Smooth muscle cell (in vitro differentiated cells): ENCODE measurements around the gene EXTL1. TPM values are rescaled to one million over a fixed set of nuclear protein-coding genes. Genes with fewer than 3 reads are reported as not detected.

Experiments used
- DNase-seq: peaks from one replicate; lab custom pipeline; 2025; ENCODE audit not compliant: unreplicated experiment; lab: John Stamatoyannopoulos, UW
- H2AFZ ChIP-seq: fragments of 200-600 bp; sonication (generic); 2 replicates; pipeline ENCODE4 v1.6.0; 2016; ENCODE audit warnings: antibody characterized with exemption, low read depth, mild to moderate bottlenecking
- H3F3A ChIP-seq: fragments of 200-600 bp; sonication (generic); 2 replicates; pipeline ENCODE4 v1.6.0; 2017; ENCODE audit warnings: antibody characterized with exemption, low read depth
- H3K27ac ChIP-seq: fragments of 200-600 bp; sonication (generic); 2 replicates; pipeline ENCODE4 v1.5.1; 2016; ENCODE audit warnings: low read depth, mild to moderate bottlenecking
- H3K27me3 ChIP-seq: fragments of 200-600 bp; sonication (generic); 2 replicates; pipeline ENCODE4 v1.6.1; 2016; ENCODE audit warnings: low read depth, mild to moderate bottlenecking
- H3K36me3 ChIP-seq: fragments of 200-600 bp; sonication (generic); 2 replicates; pipeline ENCODE4 v1.5.1; 2016; ENCODE audit warnings: low read depth
- H3K4me1 ChIP-seq: fragments of 200-600 bp; sonication (generic); 2 replicates; pipeline ENCODE4 v1.5.1; 2016; ENCODE audit warnings: low read depth
- H3K4me2 ChIP-seq: fragments of 200-600 bp; sonication (generic); 2 replicates; pipeline ENCODE4 v1.6.0; 2016; ENCODE audit warnings: mild to moderate bottlenecking
- H3K4me3 ChIP-seq: fragments of 200-600 bp; sonication (generic); 2 replicates; pipeline ENCODE4 v1.5.1; 2016; ENCODE audit warnings: mild to moderate bottlenecking
- H3K79me2 ChIP-seq: fragments of 200-600 bp; sonication (generic); 2 replicates; pipeline ENCODE4 v1.6.0; 2016; ENCODE audit warnings: low read depth, mild to moderate bottlenecking
- H3K9ac ChIP-seq: fragments of 200-600 bp; sonication (generic); 2 replicates; pipeline ENCODE4 v1.6.0; 2016; ENCODE audit warnings: low read depth
- H3K9me3 ChIP-seq: fragments of 200-600 bp; sonication (generic); replicated peaks from 2 replicates; pipeline ENCODE4 v1.5.1; 2016; ENCODE audit warnings: low read depth
- H4K20me1 ChIP-seq: fragments of 200-600 bp; sonication (generic); 2 replicates; pipeline ENCODE4 v1.6.0; 2016; ENCODE audit warnings: low read depth
- CTCF ChIP-seq: fragments of 200-600 bp; sonication (generic); IDR thresholded peaks from 2 replicates; pipeline ENCODE4 v1.5.1; 2017; ENCODE audit warnings: borderline replicate concordance, mild to moderate bottlenecking, antibody characterized with exemption; ENCODE audit not compliant: insufficient read depth, poor library complexity, severe bottlenecking
- WGBS: methylation state at CpG from one replicate; pipeline ENCODE4 v1.1.7; 2016; ENCODE audit warnings: low lambda C conversion rate; 5-methylcytosine and 5-hydroxymethylcytosine counted together
- polyA plus RNA-seq: library from polyadenylated mRNA; unstranded; fragments of >200 nt; fragmentation: Nextera tagmentation; extraction: Ambion mirVana; gene quantifications from 2 replicates; pipeline ENCODE4 v1.2.1, GENCODE V29; 2016
- total RNA-seq: library from RNA; depleted of rRNA; stranded (reverse); fragments of >200 nt; gene quantifications from 2 replicates; pipeline ENCODE4 v1.2.3, GENCODE V29; 2014

The EXTL1 gene
- total and polyA plus RNA-seq, 2 experiments from 2014 or later = 11.2 to 25.8 TPM

DNA sequence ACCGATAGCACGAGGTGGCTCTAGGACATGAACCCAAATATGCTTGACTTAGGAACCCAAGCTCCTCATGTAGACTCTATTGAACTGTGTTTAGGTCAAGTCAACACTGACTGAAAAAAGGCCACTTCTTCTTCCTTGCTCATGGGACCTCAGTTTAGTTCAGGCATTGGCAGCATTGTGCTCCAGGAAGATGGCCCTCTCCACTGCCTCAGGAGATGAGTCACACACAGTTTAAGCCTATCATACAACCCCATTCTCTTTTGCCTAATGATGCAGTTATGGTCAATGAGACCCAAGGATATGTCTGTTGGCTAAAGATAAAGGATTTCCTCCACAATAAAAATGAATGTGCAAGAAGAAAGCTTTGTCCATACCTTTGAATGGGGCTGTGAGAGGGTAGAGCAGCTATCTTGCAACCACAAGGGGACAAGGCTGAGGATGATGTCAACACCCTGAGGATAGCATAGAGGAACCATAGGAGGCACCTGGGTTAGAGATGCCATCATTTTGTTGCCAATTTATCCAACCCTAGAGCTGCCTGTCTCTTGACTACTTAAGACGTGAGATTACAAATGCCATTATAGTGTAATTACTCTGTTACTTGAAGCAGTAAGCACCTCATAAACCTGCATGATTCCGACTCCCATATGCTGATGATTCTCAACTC lies 48.9 kb downstream of the EXTL1 start:
- Histone ChIP-seq H3K27me3 (no peaks in the 10 kb centered on the region), H3K9ac (no peak overlapping the region), H3K4me3 (no peak overlapping the region), H3K36me3 (no peaks in the 10 kb centered on the region), H3K79me2 (no peaks in the 10 kb centered on the region), H3K4me1 (no peaks in the 10 kb centered on the region), H2AFZ (no peak overlapping the region), H3K27ac (no peak overlapping the region), H3F3A (no peaks in the 10 kb centered on the region), H3K4me2 (no peak overlapping the region), H3K9me3 (no peaks in the 10 kb centered on the region), H4K20me1 (no peaks in the 10 kb centered on the region)
- DNase-seq = no peak
- TF ChIP-seq CTCF = no peak
- WGBS = 92% methylated on average over 4 of the region's 4 CpGs

GRCh38 chr1:26070963-26071342 lies 49.4 kb downstream of the EXTL1 start:
- no peaks in the 10 kb centered on the region for H4K20me1 ChIP-seq
- no peak overlapping the region for H3K4me2 ChIP-seq
- no peaks in the 10 kb centered on the region for H3K36me3 ChIP-seq
- no peaks in the 10 kb centered on the region for H3F3A ChIP-seq
- no peaks in the 10 kb centered on the region for H3K27me3 ChIP-seq
- WGBS = 94% methylated on average over 6 of the region's 6 CpGs
- no peak overlapping the region for H3K4me3 ChIP-seq
- no peak for DNase-seq
- H3K9ac ChIP-seq = no peak overlapping the region
- H3K79me2 ChIP-seq = no peaks in the 10 kb centered on the region
- H3K27ac ChIP-seq = no peak overlapping the region
- H3K4me1 ChIP-seq = no peaks in the 10 kb centered on the region
- H3K9me3 ChIP-seq = no peaks in the 10 kb centered on the region
- H2AFZ ChIP-seq = no peak overlapping the region
- no peak for TF ChIP-seq CTCF

- Histone ChIP-seq H4K20me1 (no peaks in the 10 kb centered on the region), H2AFZ (no peak overlapping the region), H3K4me3 (no peak overlapping the region), H3K4me2 (no peak overlapping the region), H3K27me3 (no peaks in the 10 kb centered on the region), H3K9me3 (no peaks in the 10 kb centered on the region), H3F3A (no peaks in the 10 kb centered on the region), H3K9ac (no peak overlapping the region), H3K4me1 (no peaks in the 10 kb centered on the region), H3K79me2 (no peaks in the 10 kb centered on the region), H3K36me3 (no peaks in the 10 kb centered on the region), H3K27ac (no peak overlapping the region)
- TF ChIP-seq CTCF = no peak
- no peak for DNase-seq
- 56% methylated on average over 6 of the region's 6 CpGs for WGBS
Measured at GRCh38 chr1:26072305-26072704, 50.7 kb downstream of the EXTL1 start.
